Hepatocyte (in vitro differentiated cells): ENCODE measurements around the gene WIPF3.

Experiments
- EZH2 ChIP-seq: fragments of 200-600 bp; sonication (generic); IDR thresholded peaks from 2 replicates; pipeline ENCODE4 v1.6.1; 2016; ENCODE audit warnings: antibody characterized with exemption, mild to moderate bottlenecking, borderline replicate concordance
- EZH2phosphoT487 ChIP-seq: fragments of 200-600 bp; sonication (generic); IDR thresholded peaks from one replicate; pipeline ENCODE4 v1.6.1; 2018; ENCODE audit warnings: antibody characterized with exemption, mild to moderate bottlenecking, low read depth, moderate library complexity; ENCODE audit not compliant: unreplicated experiment, severe bottlenecking
- TF ChIP-seq, protein P1 (sequence below): fragments of 200-600 bp; sonication (generic); IDR thresholded peaks from 2 replicates; pipeline ENCODE4 v1.5.1; 2016; ENCODE audit warnings: antibody characterized with exemption, mild to moderate bottlenecking; ENCODE audit not compliant: poor library complexity

- TF ChIP-seq, protein P1, sequence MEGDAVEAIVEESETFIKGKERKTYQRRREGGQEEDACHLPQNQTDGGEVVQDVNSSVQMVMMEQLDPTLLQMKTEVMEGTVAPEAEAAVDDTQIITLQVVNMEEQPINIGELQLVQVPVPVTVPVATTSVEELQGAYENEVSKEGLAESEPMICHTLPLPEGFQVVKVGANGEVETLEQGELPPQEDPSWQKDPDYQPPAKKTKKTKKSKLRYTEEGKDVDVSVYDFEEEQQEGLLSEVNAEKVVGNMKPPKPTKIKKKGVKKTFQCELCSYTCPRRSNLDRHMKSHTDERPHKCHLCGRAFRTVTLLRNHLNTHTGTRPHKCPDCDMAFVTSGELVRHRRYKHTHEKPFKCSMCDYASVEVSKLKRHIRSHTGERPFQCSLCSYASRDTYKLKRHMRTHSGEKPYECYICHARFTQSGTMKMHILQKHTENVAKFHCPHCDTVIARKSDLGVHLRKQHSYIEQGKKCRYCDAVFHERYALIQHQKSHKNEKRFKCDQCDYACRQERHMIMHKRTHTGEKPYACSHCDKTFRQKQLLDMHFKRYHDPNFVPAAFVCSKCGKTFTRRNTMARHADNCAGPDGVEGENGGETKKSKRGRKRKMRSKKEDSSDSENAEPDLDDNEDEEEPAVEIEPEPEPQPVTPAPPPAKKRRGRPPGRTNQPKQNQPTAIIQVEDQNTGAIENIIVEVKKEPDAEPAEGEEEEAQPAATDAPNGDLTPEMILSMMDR: no peak
- TF ChIP-seq EZH2 (no peak), EZH2phosphoT487 (no peak)
Observed at GRCh38 chr7:29826904-29827303, 20.6 kb downstream of the WIPF3 start.
